HG03097 (cell line): ENCODE measurements around the gene KCNS3.

Source experiments
- ATAC-seq: cut with Tn5 transposase; IDR thresholded peaks from one replicate; pipeline ENCODE4 v1.9.1; 2021; ENCODE audit not compliant: unreplicated experiment, low FRiP score

Gene KCNS3

DNA sequence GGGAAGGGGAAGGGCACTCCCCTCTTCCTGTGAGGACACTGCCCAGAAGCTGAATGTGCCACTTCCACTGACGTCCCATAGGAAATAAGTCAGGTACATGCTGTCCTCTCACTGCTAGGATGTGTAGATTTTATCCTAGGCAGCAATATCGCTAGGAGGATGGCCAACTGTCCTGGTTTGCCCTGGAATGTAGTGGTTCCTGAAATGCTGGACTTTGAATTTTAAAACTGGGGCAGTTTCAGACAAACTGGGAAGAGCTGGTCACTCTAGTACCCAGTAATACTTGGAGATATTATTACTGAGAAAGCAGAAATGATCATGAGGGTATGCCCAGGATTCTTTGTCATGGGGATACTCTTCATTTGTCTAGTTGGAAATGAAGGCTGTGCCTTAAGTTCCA lies 5.4 kb upstream of the KCNS3 start:
- no peak for ATAC-seq

DNA sequence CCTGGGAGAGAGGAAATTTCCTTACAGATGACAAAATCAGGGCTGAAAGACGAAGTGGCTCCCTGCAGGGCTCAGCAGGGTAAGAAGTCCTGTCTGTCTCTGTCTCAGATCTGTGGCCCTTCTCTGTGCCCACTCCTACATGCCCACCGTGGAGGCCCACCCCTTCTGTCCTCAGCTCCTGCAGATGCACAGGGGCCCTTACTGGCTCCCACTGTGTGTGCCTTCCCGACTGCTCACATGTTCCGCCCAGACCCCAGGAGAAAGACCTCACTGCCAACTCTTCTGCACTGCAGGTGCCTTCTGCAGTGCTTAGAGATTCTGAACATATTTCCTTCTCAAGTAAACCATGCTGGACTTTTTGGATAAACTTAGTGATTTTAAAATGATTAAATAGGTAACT lies 1.9 kb upstream of the KCNS3 start:
- ATAC-seq, result no peak

DNA sequence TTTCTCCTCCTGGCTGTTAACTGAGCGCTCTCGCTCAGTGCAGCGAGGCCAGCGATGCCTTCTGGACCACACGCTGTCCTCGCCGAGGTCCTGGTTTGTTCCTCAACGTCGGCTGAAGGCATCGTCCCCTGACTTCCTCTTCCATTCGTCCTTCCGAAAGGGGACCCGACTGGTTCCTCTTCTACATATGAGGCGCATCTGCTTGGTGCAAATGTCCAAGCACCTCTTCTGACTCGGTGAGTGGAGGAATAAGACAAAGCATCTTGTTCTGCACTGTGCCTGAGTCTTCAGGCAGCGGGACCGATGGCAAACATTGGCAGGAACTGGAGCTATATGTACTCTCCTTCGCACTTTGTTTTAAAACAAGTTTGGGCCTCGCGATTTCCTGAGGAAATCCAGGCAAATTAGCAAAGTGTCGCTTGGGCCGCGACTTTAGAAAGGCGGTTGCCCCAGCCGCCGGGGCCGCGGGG lies 621 bp upstream of the KCNS3 start:
- ATAC-seq, result peak; percentile 28

DNA sequence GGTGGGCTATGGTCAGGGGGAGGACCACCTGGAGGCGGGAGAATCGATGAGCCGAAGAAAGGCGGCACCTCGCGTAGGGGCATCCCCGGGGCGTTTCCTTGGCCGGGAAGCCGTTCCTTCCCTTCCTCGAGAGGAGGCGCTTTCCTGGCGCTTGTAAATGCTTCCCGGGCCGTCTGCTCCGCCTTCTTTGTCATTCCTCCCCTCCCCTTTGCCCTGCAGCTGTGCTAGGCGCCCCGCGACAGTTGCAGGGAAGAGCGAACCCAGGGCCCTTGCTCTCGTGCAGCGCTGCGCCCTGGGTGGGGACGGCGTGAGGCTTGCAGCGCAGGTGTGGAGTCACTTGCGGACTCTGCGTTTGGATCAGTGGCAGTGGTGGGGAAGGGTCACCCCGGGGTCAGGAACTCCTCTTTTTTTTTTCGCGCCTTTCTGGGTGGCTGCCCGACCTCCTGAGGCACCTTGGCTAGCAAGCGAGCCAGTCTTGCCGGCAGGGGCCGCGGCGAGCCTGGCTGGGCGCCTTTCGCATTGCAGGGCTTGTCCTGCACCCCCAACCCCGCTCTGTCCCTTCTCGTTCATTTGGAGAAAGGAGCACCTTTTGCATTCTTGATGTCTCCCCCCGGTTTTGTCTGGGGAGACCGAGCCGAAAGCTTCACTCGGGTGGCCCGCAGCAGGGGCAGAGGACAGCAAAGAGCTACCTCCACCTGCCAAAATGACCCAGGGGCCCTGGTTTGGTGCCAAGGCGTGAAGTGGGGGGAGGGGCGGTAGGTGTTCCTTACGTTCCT lies 858 bp downstream of the KCNS3 start:
- no peak for ATAC-seq

DNA sequence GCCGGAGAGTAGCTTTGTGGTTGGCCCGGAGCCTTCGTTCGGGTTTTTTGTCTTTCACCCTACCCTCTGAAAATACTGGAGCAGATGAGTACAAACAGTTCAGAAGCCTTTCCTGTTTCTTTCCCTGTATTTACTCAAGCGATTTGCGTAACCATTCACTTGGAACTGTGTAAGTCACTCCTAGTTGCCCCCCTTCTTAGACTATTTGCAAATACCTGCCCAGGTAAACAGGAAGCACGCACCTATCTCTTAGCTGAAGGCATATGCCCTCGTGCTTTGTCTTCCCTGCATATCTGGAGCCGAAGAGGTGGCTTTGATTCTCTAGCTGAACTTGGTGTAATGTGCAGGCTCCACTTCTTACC lies 1.4 kb downstream of the KCNS3 start:
- ATAC-seq, result no peak

DNA sequence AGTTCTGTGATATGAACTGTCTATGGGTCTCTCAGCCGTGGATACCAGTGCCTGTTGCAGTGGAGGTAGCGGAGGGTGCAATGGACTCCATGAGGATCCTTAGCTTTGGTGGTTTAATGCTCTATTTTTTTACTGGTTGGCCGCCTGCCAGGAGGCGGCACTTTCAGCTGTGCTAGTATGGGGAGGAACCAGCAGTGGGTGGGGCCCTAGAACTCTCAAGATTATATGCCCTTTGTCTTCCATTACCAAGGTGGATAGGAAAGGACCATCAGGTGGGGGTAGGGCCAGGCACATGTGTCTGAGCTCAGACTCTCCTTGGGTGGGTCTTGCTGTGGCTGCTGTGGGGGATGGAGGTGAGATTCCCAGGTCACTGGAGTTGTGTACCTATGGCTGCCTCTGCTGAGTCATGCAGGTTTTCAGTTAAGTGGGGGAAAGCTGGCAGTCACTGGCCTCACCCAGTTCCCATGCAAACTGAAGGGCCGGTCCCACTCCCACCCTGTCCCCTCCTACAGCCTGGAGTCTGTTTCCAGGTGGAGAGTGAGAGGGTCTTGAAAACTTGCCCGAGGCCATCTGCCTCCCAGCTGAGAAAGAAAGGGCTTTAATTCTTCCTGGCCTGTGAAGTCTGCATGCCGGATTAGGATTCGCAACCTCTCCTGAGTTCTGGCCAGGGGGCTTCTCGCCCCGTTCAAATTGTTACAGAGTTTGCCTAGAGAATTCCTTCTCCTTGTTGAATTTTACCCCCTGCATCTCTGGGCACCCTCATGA lies 14.5 kb downstream of the KCNS3 start:
- ATAC-seq, result no peak

DNA sequence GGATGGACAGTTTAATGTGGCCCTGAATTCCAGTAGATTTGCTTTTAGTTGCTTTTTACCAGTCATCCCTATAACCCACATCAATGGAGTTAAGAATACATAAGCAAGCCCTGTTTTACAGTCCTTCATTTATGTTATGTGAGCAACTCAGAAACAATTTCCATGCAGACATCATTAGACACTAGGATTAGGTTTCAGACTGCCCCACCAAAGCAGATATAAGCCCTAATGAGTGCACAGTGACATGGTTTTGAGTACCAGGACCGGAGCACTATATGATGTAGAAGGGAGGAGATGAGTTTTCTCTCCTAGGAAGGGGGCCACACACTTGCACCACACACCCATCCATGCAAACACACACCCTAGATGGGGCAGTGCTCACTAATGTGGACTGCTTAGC lies 15.5 kb downstream of the KCNS3 start:
- no peak for ATAC-seq

DNA sequence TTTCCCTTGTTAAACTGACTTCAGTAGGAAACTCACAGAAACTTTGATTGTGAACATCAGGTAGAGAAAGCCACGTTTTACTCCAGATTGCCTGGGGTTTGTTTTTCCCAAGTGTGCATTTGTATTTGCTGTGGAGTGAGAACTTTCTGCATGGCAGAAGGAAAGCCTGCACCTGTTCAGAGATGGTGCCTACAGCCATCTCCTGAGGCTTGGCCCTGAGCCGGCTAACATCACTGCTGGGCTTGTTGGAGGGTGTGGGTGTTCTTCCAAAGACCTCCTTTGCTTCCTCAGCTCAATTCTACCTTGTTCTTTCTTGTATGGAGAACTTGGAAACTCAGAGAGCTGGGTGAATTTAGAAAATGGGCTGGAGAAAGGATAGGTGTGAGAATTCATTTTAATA lies 16.1 kb downstream of the KCNS3 start:
- ATAC-seq, result no peak

DNA sequence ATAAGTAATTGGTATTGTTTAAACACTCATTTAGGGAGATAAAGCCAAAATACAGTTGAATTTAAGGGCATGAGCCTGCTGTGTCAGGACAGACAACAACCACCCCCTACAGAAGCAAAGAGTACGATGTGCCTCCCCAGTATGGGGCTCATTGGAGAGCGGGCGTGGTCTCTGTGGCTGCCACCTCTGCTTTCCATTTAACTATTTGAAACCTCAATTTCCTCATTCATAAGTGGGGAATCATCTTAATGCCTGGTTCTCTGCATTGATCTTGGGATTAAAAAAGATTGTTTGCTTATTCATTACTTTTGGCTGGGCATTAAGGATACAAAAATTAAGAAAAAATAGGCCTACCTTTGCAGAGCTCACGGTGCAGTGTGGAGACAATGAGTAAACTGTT lies 21.4 kb downstream of the KCNS3 start:
- ATAC-seq, result no peak

DNA sequence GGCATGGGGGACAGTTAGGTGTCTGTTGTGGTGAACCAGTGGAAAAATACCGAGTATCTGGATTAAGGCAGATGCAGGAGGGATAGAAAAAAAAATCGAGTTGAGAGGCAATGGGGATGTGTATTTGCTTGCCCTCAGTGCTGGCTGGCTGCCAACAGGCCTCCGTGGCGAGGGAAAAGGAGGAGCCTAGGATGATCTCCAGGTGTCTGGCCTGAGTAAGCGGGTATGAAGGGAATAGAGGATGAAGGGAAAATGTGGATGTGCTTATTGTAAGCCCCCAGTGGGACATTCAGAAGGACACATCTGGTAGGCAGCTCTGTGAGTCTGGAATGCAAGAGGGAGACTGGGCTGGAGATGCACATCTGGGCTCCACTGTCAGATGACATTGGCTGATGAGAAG lies 22.8 kb downstream of the KCNS3 start:
- ATAC-seq, result no peak

DNA sequence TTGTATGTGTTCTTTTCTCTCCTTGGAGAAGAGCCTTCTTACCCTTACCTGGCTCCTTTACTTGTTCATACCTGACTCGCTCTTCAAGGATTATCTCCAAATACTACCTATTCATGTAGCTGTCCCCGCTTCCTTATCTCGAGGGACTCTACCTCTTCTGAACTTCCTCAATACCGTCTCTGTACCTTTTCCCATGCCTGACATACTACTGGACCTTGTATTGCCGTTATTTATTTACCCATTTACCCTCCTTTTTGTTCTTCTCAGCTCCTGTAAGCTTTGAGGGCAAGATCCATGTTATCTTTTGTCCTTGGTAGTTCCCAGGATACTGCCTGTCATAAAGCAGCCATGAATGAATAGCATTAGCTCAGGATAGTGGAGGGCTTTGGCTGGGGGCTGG lies 32.5 kb downstream of the KCNS3 start:
- ATAC-seq, result no peak

DNA sequence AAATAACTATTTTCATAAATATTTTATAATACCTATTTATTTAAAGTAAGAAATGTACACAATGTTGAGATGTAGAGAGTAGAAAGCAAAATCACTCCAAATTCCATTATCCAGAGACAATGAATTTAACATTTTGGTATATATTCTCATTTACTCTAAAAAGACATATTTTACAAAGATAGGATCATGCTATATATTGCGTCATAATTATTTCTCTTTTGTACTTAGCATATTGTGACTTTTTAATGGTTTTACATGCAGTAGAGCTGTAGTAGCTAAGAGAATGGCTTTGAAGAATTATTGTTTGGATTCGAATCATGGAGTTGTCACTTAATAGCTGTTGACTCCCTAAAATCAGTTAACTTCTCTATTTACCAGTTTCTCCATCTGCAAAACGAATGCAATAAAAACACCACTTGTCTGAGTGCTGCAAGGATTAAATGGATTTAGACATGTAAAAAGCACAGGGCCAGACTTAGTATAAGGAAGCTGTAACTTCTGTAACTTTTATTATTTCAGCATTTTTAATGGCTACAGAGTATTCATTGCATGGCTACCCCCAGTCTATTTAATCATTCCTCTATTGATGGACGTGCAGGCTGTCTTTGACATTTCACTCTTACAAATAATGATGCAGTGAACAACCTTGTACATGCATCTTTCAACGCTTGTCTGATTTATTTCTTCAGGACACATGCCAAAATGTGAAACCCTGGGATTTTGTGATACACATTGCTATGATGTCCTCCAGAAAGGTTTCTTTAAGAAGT lies 33.2 kb downstream of the KCNS3 start:
- ATAC-seq, result no peak

DNA sequence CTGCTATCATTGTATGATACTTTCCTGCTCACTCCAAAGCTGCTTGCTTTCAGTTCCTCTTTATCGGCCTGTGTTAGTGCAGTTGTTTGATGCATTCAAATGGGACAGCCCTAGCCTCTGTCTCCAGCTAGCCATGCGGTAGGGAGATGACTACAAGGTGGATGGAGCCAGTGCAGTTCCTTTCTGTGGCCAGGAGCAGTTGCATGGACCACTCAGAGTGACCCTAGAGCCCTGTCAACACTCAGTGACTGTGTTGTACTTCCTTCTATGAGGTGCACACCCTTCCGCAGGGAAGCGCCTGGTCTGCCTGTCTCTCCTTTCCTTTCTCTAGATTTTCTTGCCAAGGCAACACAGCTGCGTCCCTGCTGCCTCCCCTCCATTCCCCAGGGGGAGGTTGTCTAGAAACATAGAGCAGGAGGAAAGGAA lies 33.8 kb downstream of the KCNS3 start:
- ATAC-seq, result peak; percentile 99

DNA sequence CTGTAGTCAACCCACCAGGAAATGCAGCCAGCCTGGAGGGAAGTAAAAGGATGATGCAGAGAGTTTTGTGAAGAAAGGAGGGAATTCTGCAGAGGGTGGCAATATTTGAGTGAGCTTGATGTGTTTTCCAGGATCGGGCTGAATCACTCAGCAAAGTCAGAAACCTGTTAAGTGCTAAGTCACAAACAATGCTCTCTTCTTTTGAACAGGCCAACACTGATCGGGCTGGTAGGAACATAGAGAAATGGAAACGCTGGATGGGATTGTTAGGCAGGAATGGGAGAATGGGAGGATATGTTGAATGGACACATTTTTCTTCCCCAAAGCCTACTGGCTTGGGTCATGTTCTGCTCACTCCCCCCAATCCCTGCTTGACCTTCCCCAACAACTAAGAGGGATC lies 36.6 kb downstream of the KCNS3 start:
- no peak for ATAC-seq

DNA sequence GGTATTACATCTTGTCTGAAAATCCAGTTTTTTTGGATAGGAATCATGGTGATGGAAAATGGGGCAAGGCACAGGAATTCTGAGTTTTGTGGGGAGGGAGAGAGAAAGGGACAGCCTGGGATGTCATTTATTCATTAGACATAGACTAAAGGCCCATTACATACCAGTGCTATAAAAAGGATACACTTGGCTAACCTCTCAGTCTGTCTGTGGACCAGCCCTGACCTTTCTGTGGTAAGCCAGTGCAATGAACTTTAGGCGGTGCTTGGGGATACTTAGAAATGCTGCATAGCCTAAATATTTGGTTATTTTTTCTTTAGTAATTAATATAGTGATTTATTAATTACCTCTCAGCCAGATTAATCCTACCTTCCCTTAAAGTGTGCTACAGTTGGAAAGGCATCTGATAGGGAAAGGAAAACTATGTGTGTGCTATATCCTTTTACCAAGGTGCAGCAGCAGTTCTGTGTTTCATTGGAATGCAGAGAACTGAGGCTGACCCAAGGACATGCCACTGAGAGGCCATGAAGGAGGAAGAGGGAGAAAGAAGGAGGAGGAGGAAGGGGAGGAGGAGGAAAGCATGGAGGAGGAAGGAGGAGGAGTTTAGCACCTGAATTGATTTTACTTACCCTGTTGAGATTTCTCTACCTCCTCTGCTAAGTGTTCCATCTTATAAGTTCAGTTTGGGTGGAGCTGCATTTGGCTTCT lies 37.5 kb downstream of the KCNS3 start:
- no peak for ATAC-seq

DNA sequence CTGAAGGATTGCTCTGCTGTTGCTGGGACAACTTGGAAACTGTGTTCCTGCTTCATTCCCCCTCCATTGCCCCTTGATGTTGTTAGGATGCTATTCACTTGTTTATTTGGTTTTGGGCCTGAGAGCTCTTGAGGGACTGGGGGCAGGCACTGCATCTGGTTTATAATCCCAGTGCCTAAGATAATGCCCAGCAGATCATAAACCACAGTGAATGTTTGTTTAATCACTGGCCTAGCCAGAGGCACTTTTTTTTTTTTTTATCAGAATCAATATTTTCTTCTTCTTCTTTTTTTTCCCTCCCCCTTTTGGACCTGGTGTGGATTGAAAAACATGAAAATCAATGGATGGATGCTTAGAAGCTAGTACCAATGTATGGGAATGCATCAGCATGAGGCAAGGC lies 38.1 kb downstream of the KCNS3 start:
- no peak for ATAC-seq

DNA sequence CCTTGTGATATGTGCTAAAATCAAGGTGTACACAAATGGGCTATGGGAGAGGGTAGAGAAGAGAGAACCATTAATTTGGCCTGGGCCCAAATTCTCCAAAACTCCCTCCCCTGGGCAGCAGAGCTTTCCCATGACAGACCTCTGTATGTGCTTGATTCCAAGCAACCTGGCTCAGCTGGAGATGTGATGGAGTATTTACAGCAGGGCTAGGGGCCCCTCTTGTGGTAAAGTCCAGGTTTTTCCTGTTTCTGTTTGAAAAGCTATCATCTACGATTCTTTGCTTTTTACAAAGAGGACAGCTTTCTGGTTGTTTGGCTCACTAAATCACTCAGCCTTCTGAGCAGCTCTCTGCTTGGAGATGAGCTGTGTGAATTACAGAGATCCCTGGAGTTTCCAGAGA lies 40.3 kb downstream of the KCNS3 start:
- ATAC-seq, result no peak

DNA sequence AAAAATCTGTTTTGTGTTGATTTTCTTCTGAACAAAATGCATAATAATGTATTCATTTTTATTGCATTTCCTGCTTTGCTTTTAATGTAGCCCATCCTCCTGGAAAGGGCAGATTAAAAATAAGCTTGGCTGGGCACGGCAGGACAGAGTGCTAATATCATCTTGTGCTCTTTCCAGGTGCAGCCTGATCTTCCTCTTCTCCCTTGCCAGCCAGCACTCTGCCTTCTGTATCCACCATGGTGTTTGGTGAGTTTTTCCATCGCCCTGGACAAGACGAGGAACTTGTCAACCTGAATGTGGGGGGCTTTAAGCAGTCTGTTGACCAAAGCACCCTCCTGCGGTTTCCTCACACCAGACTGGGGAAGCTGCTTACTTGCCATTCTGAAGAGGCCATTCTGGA lies 52.3 kb downstream of the KCNS3 start:
- no peak for ATAC-seq

DNA sequence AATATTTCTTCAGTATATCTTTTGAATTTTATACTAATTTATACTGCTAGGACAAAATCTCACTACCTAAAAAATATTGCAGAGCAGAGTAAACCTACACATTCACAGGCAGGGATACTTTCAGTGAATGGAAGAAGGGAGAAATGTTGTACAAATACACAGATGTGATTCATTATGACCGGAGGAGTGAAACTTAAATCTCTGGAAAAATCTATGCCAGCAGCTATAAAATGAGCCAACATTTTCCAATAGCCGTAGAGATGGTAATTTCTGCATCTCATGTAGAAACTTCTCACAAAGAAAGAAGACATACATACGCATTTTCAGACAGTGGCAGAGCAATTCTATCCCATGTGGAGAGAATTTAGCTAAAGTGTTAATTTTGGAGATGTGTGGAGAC lies 54.8 kb downstream of the KCNS3 start:
- ATAC-seq, result no peak

DNA sequence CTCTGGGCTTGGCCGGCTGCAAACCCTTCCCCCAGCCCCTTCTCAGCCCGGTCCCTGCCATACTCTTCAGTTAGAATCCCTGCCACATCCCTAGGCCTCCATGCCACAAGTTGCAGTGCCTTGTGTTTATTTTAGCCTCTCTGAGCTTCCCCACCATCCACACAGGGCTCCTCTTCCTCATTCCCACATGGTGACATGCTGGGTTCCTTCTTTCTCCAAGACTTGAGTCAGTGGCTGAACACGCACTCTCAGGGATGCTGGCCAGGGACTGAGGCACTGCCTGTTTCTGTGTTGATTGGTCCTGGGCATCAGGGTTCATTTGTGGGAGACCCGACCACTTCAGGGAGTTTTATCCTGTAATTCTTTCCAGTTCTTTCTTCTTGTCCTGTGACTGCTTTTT lies 56.3 kb downstream of the KCNS3 start:
- no peak for ATAC-seq
